Psoas muscle (tissue), 8 donors: ENCODE data around the gene MEI4. TPM values are rescaled to one million over a fixed set of nuclear protein-coding genes. Genes with fewer than 3 reads are reported as not detected.

Experiments
- ATAC-seq, 4 donors: fragments of 200-7000 bp; cut with Tn5 transposase; one replicate each; pipeline ENCODE4 v1.9.1; 2020; ENCODE audit warnings: moderate library complexity in 3 of 4, mild to moderate bottlenecking in 2 of 4
- DNase-seq, 2 donors: peaks; one replicate each; pipeline ENCODE4 v3.0.0-alpha.2; 2020
- H3K27ac ChIP-seq: fragments of 200-600 bp; one replicate; pipeline ENCODE4 v1.8.0; 2022
- H3K27me3 ChIP-seq, 3 donors: fragments of 200-600 bp in 1 of 3; one replicate each; pipeline versions ENCODE4 v1.6.1 to v1.8.0; 2013 to 2022; ENCODE audit warnings: low read length in 2 of 3, mild to moderate bottlenecking in 2 of 3, moderate library complexity in 1 of 3; ENCODE audit not compliant: insufficient read depth in 3 of 3
- H3K36me3 ChIP-seq, 2 donors: fragments of 200-600 bp in 1 of 2; one replicate each; pipeline versions ENCODE4 v1.6.1 to v1.8.0; 2013 to 2022; ENCODE audit warnings: low read depth in 1 of 2, mild to moderate bottlenecking in 1 of 2, moderate library complexity in 1 of 2; ENCODE audit not compliant: insufficient read depth in 1 of 2
- H3K4me1 ChIP-seq: fragments of 200-600 bp; one replicate; pipeline ENCODE4 v1.8.0; 2022
- H3K4me3 ChIP-seq: fragments of 200-600 bp; one replicate; pipeline ENCODE4 v1.8.0; 2022; ENCODE audit warnings: mild to moderate bottlenecking
- H3K9me3 ChIP-seq: fragments of 200-600 bp; one replicate; pipeline ENCODE4 v1.8.0; 2022
- WGBS, 3 donors: extraction: QIAGEN DNeasy Blood & Tissue Kit; methylation state at CpG; one replicate each; pipeline versions ENCODE4 v1.1.6 to v1.1.7; 2013; 5-methylcytosine and 5-hydroxymethylcytosine counted together
- intact Hi-C, 2 donors: fragments of 100-400 bp; cut with DNase I; formaldehyde crosslinking; loops; one replicate each; pipeline versions ENCODE4 v1.11.0 to v1.14.2; 2022
- polyA plus RNA-seq, 3 donors: library from polyadenylated mRNA; stranded (reverse); fragments of 200-250 nt; gene quantifications; one replicate each; pipeline ENCODE4 v1.2.3, GENCODE V29; 2013
- total RNA-seq, 4 donors: library from RNA; stranded (reverse); fragmentation: NEBNext Ultra II Directional in 2 of 4; extraction: Animal tissue kit (Norgen Biotek cat#: 25700) in 2 of 4; gene quantifications; one replicate each; pipeline versions ENCODE4 v1.2.1 to v1.2.4, GENCODE V29; 2021 to 2023
- TF ChIP-seq, protein P1 (sequence below): fragments of 200-600 bp; IDR thresholded peaks from one replicate; pipeline ENCODE4 v1.8.0; 2022; ENCODE audit warnings: antibody characterized with exemption
- donor health status: healthy with polysubstance abuse.
- donor health status: DM: no; HTN: no; CAD: no; lungs with moderate emphysema.
- donor health status: Bipolar disorder and iron deficiency.
- donor health status: healthy.
- donor health status: DM: yes; HTN: yes; CAD: no.
- donor health status: DM: no; HTN: no; CAD: no.
- donor health status: DM: no; HTN: no; CAD: no.
- donor health status: DM: yes; HTN: yes; CAD: no.

Gene MEI4
- total and polyA plus RNA-seq, 7 donors: under 0.01 TPM; not detected in 6

GRCh38 chr6:77786935-77787629, 134.2 kb downstream of the MEI4 start:
- Histone ChIP-seq H3K9me3 (no peaks in the 10 kb centered on the region), H3K27me3 (no peaks in the 10 kb centered on the region), H3K36me3 (no peaks in the 10 kb centered on the region), H3K4me3 (no peak overlapping the region), H3K27ac (no peak overlapping the region), H3K4me1 (no peaks in the 10 kb centered on the region)
- TF ChIP-seq, protein P1, sequence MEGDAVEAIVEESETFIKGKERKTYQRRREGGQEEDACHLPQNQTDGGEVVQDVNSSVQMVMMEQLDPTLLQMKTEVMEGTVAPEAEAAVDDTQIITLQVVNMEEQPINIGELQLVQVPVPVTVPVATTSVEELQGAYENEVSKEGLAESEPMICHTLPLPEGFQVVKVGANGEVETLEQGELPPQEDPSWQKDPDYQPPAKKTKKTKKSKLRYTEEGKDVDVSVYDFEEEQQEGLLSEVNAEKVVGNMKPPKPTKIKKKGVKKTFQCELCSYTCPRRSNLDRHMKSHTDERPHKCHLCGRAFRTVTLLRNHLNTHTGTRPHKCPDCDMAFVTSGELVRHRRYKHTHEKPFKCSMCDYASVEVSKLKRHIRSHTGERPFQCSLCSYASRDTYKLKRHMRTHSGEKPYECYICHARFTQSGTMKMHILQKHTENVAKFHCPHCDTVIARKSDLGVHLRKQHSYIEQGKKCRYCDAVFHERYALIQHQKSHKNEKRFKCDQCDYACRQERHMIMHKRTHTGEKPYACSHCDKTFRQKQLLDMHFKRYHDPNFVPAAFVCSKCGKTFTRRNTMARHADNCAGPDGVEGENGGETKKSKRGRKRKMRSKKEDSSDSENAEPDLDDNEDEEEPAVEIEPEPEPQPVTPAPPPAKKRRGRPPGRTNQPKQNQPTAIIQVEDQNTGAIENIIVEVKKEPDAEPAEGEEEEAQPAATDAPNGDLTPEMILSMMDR: no peak
- intact Hi-C loops: no loop called here
- DNase-seq: no peak
- ATAC-seq: no peak
- 80 to 82% (median 81%) methylated on average over 4 of the region's 4 CpGs for WGBS, 3 donors

DNA sequence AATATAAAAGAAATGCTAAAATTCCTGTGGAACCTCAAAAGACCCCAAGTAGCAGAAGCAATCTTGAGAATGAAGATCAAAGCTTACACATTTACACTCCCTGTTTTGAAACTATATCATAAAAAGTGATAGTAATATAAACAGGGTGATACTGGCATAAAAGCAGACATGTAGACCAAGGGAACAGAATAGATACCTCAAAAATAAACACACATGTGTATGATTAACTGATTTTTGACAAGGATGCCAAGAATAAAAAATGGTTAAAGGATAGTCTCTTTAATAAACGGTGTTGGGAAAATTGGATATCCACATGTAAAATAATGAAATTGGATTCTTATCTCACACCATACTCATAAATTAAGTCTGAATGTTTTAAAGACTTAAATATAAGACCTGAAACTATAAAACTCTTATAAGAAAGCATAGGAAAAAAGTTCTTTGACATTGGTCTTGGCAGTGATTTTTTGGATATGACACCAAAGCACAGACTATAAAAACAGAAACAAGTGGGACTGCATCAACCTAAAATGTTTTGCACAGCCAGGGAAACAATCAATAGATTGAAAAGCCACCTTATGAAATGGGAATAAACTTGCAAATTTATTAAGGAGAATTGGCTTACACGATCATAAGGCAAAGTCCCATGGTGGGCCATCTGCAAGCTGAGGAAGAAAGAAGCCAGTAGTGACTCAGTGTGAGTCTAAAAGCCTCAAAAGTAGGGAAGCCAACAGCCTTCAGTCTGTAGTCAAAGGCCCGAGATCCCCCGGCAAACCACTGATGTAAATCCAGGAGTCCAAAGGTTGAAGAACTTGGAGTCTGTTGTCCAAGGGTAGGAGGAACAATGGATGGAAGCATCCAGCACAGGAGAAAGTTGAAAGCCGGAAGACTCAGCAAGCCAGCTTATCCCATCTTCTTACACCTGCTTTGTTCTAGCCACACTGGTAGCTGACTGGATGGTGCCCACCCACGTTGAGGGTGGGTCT, 144.3 kb downstream of the MEI4 start:
- H3K27ac ChIP-seq: no peak overlapping the region
- no peaks in the 10 kb centered on the region for H3K36me3 ChIP-seq
- no peak for DNase-seq
- no peaks in the 10 kb centered on the region for H3K27me3 ChIP-seq
- TF ChIP-seq, protein P1: no peak
- no peaks in the 10 kb centered on the region for H3K4me1 ChIP-seq
- no peaks in the 10 kb centered on the region for H3K9me3 ChIP-seq
- intact Hi-C loops: no loop called here
- 82 to 91% (median 84%) methylated on average over 6 of the region's 6 CpGs for WGBS, 3 donors
- no peak overlapping the region for H3K4me3 ChIP-seq
- no peak for ATAC-seq

DNA sequence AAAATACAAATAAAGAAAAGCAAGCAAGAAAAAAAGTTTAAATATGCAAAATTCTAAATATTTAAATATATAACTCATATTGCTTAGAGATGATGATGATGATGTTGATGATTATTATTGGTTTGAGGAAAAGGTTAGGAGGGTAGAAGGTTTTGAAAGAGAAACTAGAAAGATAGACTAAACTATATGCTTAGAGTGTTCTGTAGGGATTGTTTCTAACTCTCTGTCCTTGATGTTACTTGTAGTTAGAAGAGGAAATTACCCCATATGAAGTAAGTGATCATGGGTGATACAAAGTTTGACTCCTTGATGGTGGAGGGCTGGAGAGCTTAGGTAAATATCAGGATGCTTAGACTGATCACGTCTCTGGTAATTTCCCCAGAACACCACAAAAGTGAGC, 159.5 kb downstream of the MEI4 start:
- no peaks in the 10 kb centered on the region for H3K9me3 ChIP-seq
- intact Hi-C loops: no loop called here
- ATAC-seq (no peak), DNase-seq (no peak)
- 70 to 83% (median 77%) methylated on average over 1 of the region's 1 CpG for WGBS, 3 donors
- no peaks in the 10 kb centered on the region for H3K27me3 ChIP-seq
- no peak overlapping the region for H3K4me3 ChIP-seq
- H3K36me3 ChIP-seq: no peaks in the 10 kb centered on the region
- no peaks in the 10 kb centered on the region for H3K4me1 ChIP-seq
- TF ChIP-seq, protein P1: no peak
- H3K27ac ChIP-seq: no peak overlapping the region

GRCh38 chr6:77813090-77813489, 160.3 kb downstream of the MEI4 start:
- no peak overlapping the region for H3K27ac ChIP-seq
- intact Hi-C loops: no loop called here
- no peaks in the 10 kb centered on the region for H3K4me1 ChIP-seq
- no peaks in the 10 kb centered on the region for H3K27me3 ChIP-seq
- no peak overlapping the region for H3K4me3 ChIP-seq
- TF ChIP-seq, protein P1: no peak
- no peaks in the 10 kb centered on the region for H3K9me3 ChIP-seq
- WGBS, 3 donors: 86 to 94% (median 92%) methylated on average over 1 of the region's 1 CpG
- no peak for ATAC-seq
- DNase-seq: no peak
- no peaks in the 10 kb centered on the region for H3K36me3 ChIP-seq
